Natural killer cell treated with Interleukin-12 subunit alpha and Interleukin-12 subunit beta and Interleukin-15 and Interleukin-18, amount 100 ng/mL, for 72 hours (primary cell): Measurements from ENCODE around the gene THBD. TPM values are rescaled to one million over a fixed set of nuclear protein-coding genes. Genes with fewer than 3 reads are reported as not detected.
A peak's percentile ranks its signal among the peaks of the same experiment; 100 is the strongest.

Source experiments
- ATAC-seq, 2 donors: fragments of 150-1000 bp; cut with Tn5 transposase in 1 of 2; sonication (Bioruptor Pico), chemical (Tn5 transposase) in 1 of 2; 2 replicates each; pipeline ENCODE4 v1.10.0; 2021
- DNase-seq: peaks from one replicate; pipeline ENCODE4 v3.0.0; 2022; ENCODE audit warnings: low spot score
- H3K27ac Mint-ChIP-seq, 2 donors: 1 replicate in 1 of 2; 2 replicates in 1 of 2; pipeline ENCODE4 v1.8.0; 2022; ENCODE audit warnings: mixed read lengths in 2 of 2, mild to moderate bottlenecking in 1 of 2, moderate library complexity in 1 of 2
- H3K27me3 Mint-ChIP-seq, 2 donors: 1 replicate in 1 of 2; 2 replicates in 1 of 2; pipeline ENCODE4 v1.8.0; 2022; ENCODE audit warnings: mixed read lengths in 2 of 2
- H3K36me3 Mint-ChIP-seq: one replicate; pipeline ENCODE4 v1.8.0; 2022; ENCODE audit warnings: mixed read lengths
- H3K4me1 Mint-ChIP-seq, 2 donors: 1 replicate in 1 of 2; 2 replicates in 1 of 2; pipeline ENCODE4 v1.8.0; 2022; ENCODE audit warnings: low read depth in 2 of 2, mixed read lengths in 2 of 2, mild to moderate bottlenecking in 1 of 2
- H3K4me3 Mint-ChIP-seq: one replicate; pipeline ENCODE4 v1.8.0; 2022; ENCODE audit warnings: mixed read lengths
- H3K9me3 Mint-ChIP-seq: 2 replicates; pipeline ENCODE4 v1.8.0; 2022; ENCODE audit warnings: mixed read lengths
- total RNA-seq, 2 donors: library from RNA; stranded (reverse); gene quantifications; one replicate each; pipeline ENCODE4 v1.2.3, GENCODE V29; 2022

Gene THBD
- total RNA-seq, 2 donors from 2014 or later, result 0.12 to 0.33 TPM

GRCh38 chr20:23047738-23048214 is 1.7 kb downstream of the THBD start:
- no peaks in the 10 kb centered on the region for H3K9me3 Mint-ChIP-seq

GRCh38 chr20:23047001-23047737 is 2.3 kb downstream of the THBD start:
- H3K9me3 Mint-ChIP-seq, result no peaks in the 10 kb centered on the region
- ATAC-seq (no peak), DNase-seq (no peak)
- H3K27ac Mint-ChIP-seq, result no peak overlapping the region
- H3K4me3 Mint-ChIP-seq, result peak overlapping the region; percentile 43
- peaks cover 43 to 59% of the 10 kb centered on the region in 2 donors for H3K27me3 Mint-ChIP-seq
- peaks cover 6% of the 10 kb centered on the region for H3K36me3 Mint-ChIP-seq
- H3K4me1 Mint-ChIP-seq, result peaks cover 0 to 16% of the 10 kb centered on the region in 2 donors

More at GRCh38 chr20:23047738-23048214, 1.7 kb downstream of the THBD start:
- H3K4me3 Mint-ChIP-seq, result no peak overlapping the region
- no peak overlapping the region for H3K27ac Mint-ChIP-seq
- H3K36me3 Mint-ChIP-seq, result peaks cover 6% of the 10 kb centered on the region
- H3K4me1 Mint-ChIP-seq, result peaks cover 0 to 16% of the 10 kb centered on the region in 2 donors
- peaks cover 49 to 65% of the 10 kb centered on the region in 2 donors for H3K27me3 Mint-ChIP-seq
- DNase-seq (no peak), ATAC-seq (no peak)

- H3K9me3 Mint-ChIP-seq, result no peaks in the 10 kb centered on the region
- no peak for ATAC-seq
- no peak for DNase-seq
- peaks cover 0 to 15% of the 10 kb centered on the region in 2 donors for H3K4me1 Mint-ChIP-seq
- H3K36me3 Mint-ChIP-seq, result peaks cover 6% of the 10 kb centered on the region
- H3K27me3 Mint-ChIP-seq, result peaks cover 44 to 58% of the 10 kb centered on the region in 2 donors
- H3K4me3 Mint-ChIP-seq, result no peak overlapping the region
- H3K27ac Mint-ChIP-seq, result no peak overlapping the region
These were observed 3.0 kb downstream of the THBD start for GRCh38 chr20:23046431-23046830.

- Mint-ChIP-seq H3K27ac (no peak overlapping the region), H3K27me3 (peaks cover 44 to 65% of the 10 kb centered on the region in 2 donors), H3K36me3 (peaks cover 6% of the 10 kb centered on the region), H3K4me1 (peaks cover 0 to 4% of the 10 kb centered on the region in 2 donors), H3K9me3 (no peaks in the 10 kb centered on the region), H3K4me3 (no peak overlapping the region)
- DNase-seq, result no peak
- no peak for ATAC-seq
These were observed 6.1 kb downstream of the THBD start for GRCh38 chr20:23043376-23043775.

- ATAC-seq (no peak), DNase-seq (no peak)
- no peaks in the 10 kb centered on the region for H3K9me3 Mint-ChIP-seq
- H3K4me3 Mint-ChIP-seq, result no peak overlapping the region
- peaks cover 0 to 4% of the 10 kb centered on the region in 2 donors for H3K4me1 Mint-ChIP-seq
- no peak overlapping the region for H3K27ac Mint-ChIP-seq
- peaks cover 6% of the 10 kb centered on the region for H3K36me3 Mint-ChIP-seq
- H3K27me3 Mint-ChIP-seq, result peaks cover 40 to 68% of the 10 kb centered on the region in 2 donors
These were observed 7.2 kb downstream of the THBD start for GRCh38 chr20:23042270-23042669.

DNA sequence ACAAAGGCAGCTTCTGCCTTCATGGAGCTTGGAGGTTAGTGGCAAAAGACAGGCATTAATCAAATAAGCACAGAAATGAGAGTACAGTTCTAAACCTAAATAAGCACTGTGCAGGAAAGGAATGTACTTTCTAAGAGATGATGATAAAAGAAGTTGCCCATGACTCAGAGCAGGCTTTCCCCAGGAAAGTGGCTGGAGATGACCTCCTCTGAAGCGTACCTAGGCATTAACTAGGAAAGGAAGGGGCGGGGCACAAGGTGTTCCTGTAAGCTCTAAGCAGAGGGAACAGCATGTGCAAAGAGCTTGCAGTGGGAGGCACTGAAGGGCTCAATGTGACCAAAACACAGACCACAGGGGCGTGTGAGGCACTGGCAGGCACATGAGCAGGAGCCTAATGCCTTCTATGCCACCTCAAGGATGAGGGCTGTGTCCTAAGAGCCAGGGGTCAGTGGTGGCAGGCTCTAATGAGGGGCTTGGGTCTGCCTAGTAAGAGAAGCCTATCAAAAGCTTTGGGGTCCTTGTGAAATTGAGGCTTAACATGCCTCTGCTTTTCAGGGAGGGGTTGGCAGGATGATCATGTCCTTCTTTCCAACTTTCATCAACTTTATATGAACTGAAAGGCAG is 9.5 kb downstream of the THBD start:
- ATAC-seq (no peak), DNase-seq (no peak)
- no peaks in the 10 kb centered on the region for H3K36me3 Mint-ChIP-seq
- no peak overlapping the region for H3K27ac Mint-ChIP-seq
- no peaks in the 10 kb centered on the region for H3K9me3 Mint-ChIP-seq
- no peaks in the 10 kb centered on the region for H3K4me1 Mint-ChIP-seq
- peaks cover 35 to 60% of the 10 kb centered on the region in 2 donors for H3K27me3 Mint-ChIP-seq
- H3K4me3 Mint-ChIP-seq, result no peak overlapping the region

DNA sequence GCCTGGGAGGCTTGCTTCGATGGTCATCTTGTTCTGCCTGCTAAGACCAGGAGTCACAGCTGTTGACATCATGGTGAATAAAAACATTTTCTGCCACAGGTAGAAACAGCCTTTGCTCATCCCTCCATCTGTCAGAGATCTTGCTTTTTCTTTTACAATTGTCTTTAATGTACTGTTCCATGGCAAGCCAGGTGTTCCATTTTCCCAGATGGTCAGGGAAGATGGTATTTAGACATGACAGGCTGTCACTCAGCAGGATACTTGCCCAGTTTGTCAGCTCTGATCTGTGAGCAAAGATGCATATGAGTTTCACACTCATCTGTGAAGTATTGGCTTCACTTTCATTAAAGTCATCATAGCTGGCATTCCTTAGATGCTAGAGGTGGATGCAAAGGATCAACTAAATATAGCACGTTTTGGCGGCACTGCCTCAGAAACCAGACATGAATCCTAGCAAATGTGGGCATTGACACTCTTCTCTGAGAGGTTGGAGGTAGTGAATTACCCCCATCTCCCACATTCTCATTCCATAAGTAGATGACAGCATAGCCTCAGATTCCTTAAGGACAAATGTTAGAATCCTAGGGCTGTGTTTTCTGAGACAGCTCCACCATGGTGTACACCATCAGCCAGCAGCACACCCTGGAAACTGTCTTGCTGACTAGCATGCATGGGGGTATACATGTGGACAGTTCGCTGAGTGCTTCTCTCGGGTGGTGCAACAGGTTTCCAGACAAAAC is 10.2 kb downstream of the THBD start:
- Mint-ChIP-seq H3K4me3 (no peak overlapping the region), H3K9me3 (no peaks in the 10 kb centered on the region), H3K27ac (no peak overlapping the region), H3K4me1 (no peaks in the 10 kb centered on the region), H3K27me3 (peaks cover 33 to 55% of the 10 kb centered on the region in 2 donors), H3K36me3 (no peaks in the 10 kb centered on the region)
- no peak for DNase-seq
- no peak for ATAC-seq

DNA sequence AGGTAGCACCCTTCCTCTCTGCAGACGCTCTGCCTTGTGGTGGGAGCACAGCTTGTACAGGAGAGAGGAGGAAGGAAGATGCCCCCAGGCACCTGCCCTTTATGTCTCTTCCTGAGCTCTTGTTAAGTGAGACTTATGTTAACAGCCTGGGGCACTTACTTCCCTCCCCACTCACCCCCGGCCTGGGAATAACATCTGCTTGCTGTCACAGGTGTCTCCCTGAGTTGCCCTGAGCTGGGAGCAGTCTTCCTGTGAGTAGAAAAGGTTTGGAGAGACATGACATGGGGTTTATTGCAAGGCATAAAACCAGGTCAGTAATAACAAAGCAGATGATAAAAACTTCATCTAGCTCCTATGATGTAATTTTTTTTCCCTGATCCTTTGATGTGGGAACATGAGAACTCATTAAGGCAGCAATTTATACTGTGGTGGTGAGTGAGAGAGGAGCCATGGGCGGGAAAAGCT is 12.4 kb downstream of the THBD start:
- DNase-seq, result no peak
- no peaks in the 10 kb centered on the region for H3K4me1 Mint-ChIP-seq
- ATAC-seq, result no peak
- H3K4me3 Mint-ChIP-seq, result no peak overlapping the region
- no peaks in the 10 kb centered on the region for H3K36me3 Mint-ChIP-seq
- H3K27ac Mint-ChIP-seq, result no peak overlapping the region
- no peaks in the 10 kb centered on the region for H3K9me3 Mint-ChIP-seq
- peaks cover 28 to 47% of the 10 kb centered on the region in 2 donors for H3K27me3 Mint-ChIP-seq

GRCh38 chr20:23036371-23036770 is 13.1 kb downstream of the THBD start:
- H3K4me1 Mint-ChIP-seq, result no peaks in the 10 kb centered on the region
- H3K27me3 Mint-ChIP-seq, result peaks cover 25 to 40% of the 10 kb centered on the region in 2 donors
- H3K9me3 Mint-ChIP-seq, result no peaks in the 10 kb centered on the region
- no peak overlapping the region for H3K4me3 Mint-ChIP-seq
- ATAC-seq, result no peak
- no peaks in the 10 kb centered on the region for H3K36me3 Mint-ChIP-seq
- H3K27ac Mint-ChIP-seq, result no peak overlapping the region
- no peak for DNase-seq

DNA sequence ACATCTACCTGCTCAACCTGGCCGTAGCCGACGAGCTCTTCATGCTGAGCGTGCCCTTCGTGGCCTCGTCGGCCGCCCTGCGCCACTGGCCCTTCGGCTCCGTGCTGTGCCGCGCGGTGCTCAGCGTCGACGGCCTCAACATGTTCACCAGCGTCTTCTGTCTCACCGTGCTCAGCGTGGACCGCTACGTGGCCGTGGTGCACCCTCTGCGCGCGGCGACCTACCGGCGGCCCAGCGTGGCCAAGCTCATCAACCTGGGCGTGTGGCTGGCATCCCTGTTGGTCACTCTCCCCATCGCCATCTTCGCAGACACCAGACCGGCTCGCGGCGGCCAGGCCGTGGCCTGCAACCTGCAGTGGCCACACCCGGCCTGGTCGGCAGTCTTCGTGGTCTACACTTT is 13.7 kb downstream of the THBD start:
- Mint-ChIP-seq H3K4me3 (no peak overlapping the region), H3K9me3 (no peaks in the 10 kb centered on the region), H3K4me1 (no peaks in the 10 kb centered on the region), H3K27ac (no peak overlapping the region), H3K36me3 (no peaks in the 10 kb centered on the region), H3K27me3 (peaks cover 24 to 39% of the 10 kb centered on the region in 2 donors)
- ATAC-seq, result no peak
- no peak for DNase-seq

- no peak for ATAC-seq
- Mint-ChIP-seq H3K4me3 (no peak within 1 kb of the TSS), H3K27ac (no peak within 1 kb of the TSS), H3K4me1 (no peaks in the 10 kb centered on the region), H3K36me3 (no peaks in the 10 kb centered on the region), H3K9me3 (no peaks in the 10 kb centered on the region), H3K27me3 (peaks cover 18 to 32% of the 10 kb centered on the region in 2 donors)
- DNase-seq, result no peak
These were observed 14.5 kb downstream of the THBD start, which contains the start of gene SSTR4 for GRCh38 chr20:23034721-23035671. TSS of gene SSTR4 (plus strand) at chr20:23035312. CDS start at chr20:23035484, 172 bp downstream.

GRCh38 chr20:23033918-23034317 is 15.6 kb downstream of the THBD start:
- no peak for DNase-seq
- Mint-ChIP-seq H3K27me3 (peaks cover 14 to 29% of the 10 kb centered on the region in 2 donors), H3K9me3 (no peaks in the 10 kb centered on the region), H3K4me3 (no peak overlapping the region), H3K27ac (no peak overlapping the region), H3K4me1 (no peaks in the 10 kb centered on the region), H3K36me3 (no peaks in the 10 kb centered on the region)
- ATAC-seq, result no peak

GRCh38 chr20:23032750-23033078 is 16.8 kb downstream of the THBD start:
- Mint-ChIP-seq H3K9me3 (no peaks in the 10 kb centered on the region), H3K4me3 (no peak overlapping the region), H3K27me3 (peaks cover 14 to 24% of the 10 kb centered on the region in 2 donors), H3K4me1 (no peaks in the 10 kb centered on the region), H3K27ac (no peak overlapping the region), H3K36me3 (no peaks in the 10 kb centered on the region)
- no peak for ATAC-seq
- no peak for DNase-seq
